HG02943 (cell line): ENCODE measurements around the gene OR2H2.

Experiments used
- ATAC-seq: cut with Tn5 transposase; IDR thresholded peaks from one replicate; pipeline ENCODE4 v1.9.1; 2021; ENCODE audit warnings: mild to moderate bottlenecking, low read depth, moderate library complexity; ENCODE audit not compliant: unreplicated experiment

Gene OR2H2

DNA sequence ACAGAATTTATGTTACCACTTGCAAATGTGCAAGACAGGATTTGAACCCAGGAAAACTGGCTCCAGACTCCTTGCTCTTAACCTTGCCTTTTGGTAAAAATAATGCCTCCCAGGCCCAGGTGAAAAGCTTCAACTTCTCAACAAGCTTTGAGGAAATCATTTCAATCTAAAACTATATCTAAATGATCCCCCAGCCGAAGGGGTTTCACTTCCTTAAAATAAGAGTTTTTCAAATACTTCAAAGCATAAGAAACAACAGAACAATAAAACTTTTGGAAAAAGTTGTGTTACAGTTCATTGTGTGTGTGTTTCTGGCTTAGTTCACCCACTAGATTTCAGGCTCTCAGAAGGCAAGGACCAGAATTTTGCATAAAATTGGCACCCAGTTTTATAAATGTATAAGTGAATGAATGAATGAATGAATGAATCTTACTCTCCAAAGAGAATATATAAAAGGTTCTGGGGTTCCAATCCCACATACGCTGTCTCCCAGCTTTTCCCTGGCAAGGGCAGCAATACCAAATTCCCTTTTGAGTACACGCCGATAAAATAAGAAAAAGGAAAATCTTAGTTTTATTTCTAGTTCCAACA is 5.4 kb downstream of the OR2H2 start:
- no peak for ATAC-seq

DNA sequence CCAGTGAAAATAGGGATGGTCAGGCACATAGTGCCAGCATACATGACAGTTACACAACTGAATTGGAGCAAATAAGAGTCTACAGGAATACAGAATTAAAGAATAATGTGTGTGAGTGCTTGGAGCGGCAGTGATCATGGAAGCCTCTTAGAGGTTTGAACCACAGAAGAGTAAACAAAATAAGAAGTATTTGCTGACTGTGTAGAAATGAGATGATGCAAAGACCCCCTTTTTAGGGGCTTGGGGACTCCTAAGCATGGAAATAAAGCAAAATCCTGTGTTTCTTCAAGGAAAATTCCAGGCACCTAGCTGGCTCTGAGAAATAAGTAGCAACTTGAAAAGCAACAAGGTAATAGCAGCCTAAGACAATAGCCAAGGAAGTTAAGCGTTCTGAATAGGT is 6.8 kb downstream of the OR2H2 start:
- ATAC-seq: no peak

DNA sequence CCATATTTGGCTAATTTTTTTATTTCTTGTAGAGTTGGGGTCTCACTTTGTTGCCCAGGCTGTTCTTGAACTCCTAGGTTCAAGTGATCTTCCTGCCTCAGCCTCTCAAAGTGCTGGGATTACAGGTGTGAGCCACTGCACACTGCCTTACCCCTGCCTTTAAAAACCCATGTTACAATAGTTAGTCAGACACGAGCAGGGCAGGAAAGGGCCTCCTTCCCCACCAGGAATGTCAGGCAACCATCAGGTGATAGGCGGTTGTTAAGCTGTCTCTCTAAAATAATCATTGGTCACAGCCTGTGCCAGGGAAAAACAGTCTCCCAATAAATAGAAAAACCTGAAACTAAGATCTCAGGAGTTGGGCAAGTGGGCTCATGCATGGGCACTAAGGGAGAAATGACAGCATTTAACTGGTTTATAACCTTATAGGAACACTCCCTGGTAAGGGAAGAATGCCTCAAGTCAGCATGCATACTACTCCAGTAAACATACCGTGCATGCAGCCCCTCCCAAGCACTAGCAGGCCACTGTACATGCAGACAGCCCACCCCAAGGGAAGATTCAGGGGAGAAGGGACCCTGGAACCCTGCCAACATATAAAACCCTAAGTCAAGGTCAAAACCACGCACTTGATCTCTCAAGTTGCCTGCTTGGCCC is 8.4 kb downstream of the OR2H2 start:
- ATAC-seq: no peak

DNA sequence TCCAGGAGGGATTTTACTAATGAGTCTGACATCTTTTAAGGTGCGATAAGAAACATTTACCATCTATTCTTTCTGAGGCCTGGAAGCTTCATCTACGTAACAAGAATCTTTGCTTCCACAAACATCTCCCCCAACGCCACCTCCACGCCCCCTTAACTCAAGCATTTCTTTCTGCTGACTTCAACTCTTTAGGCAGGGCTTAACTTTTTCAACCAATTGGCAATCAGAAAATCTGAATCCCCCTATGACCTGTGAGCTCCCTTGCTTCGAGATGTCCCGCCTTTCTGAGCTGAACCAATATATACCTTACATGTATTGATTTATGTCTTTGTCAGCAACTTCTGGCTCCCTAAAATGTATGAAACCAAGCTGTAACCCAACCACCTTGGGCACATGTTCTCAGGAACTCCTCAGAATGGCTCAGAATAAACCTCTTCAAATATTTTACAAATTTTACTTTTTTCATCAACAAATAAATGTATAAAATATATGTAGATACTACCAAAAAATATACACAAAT is 11.5 kb downstream of the OR2H2 start:
- ATAC-seq: no peak

DNA sequence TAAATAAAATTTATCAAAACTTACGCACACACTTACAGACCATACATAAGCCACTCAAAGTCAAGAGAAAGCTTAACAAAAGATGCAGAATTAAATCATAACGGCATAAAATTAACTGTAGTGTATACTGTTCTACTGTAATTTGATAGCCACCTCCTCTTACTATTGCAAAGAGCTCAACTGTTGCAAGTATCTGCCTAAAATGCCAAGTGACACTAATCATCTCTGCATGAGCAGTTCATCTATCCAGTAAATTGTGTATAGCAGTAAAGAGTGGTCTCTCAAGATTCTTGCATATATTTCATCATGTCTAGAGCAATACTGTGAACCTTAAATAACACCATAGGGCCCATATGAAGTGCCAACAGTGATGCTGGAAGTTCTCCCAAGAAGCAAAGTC is 12.3 kb downstream of the OR2H2 start:
- ATAC-seq: no peak

DNA sequence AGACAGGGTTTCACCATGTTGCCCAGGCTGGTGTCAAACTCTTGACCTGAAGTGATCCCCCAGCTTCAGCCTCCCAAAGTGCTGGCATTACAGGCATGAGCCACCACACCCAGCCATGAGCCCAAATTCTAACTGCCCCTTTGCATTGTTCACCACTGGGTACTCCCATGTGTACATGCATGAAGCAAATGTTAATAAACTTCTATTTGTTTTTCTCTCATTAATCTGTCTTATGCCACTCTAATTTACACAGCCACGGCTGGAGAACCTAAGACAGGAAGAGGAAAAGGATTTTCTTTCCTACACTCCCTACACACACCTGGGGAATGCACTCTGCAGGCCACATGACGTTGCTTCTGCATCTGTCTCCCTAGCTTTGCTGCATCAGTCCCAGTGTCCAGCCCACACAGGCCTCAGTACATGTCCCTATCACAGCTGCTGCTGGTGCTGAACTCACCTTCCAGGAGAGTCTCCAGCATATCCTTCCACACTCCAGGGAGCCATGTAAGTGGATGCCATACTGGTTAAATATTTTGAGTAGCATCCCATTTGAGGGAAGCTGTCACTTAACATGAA is 13.3 kb downstream of the OR2H2 start:
- no peak for ATAC-seq

DNA sequence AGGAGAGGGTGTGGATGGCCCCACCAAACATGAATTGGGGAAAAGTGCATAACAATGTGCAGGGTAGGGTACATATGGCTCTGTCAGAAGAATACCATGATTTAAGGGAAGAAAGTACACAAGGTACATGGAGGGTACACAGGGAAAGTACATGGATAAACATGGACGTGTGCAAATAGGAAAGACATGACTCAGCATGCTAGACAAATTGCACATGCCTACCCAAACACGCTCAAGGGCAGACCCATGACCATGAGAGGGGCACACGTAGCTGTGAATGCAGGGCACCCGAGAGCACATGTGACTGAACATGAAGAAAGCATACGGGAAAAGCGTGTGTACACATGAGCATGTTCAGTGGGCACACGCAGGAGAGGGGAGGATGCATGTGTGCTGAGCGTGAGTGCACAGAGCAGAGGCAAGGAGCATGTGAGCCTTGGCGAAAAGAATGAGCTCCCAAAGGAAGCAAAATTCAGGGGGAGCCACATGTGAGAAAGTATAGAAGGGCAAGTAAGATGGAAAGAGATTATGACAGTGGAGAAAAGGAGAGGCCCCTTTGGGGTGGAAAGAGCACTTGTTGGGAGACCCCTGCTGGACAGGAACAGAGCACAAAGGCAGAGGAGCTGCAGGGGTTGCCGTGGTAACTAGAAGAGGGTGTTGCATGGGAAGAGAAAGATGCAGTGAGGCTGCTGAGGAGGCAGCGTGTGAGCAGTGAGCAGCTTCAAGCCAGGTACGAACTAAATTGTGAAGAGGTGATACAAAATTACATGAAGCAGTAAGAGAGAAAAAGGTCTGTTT is 17.8 kb downstream of the OR2H2 start:
- ATAC-seq: no peak

DNA sequence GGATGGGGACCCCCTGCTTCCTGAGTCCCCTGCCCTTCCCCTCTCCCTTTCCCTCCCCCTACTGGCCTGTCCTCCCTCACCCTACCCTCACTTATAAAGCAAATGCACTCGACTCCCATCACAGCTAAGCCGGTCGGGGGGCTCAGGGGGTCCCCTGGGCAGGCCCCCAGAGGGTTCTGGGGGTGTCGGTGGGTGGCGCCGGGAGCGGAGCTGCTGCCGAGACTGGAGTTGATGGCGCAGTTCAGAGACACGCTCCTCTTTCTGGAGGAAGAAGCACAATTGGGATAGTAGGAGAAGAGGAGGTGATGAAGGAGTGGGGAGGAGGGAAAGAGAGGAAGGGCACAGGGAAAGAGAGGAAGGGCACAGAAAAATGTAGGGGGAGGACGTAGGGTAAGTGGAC is 18.5 kb downstream of the OR2H2 start:
- ATAC-seq: no peak

DNA sequence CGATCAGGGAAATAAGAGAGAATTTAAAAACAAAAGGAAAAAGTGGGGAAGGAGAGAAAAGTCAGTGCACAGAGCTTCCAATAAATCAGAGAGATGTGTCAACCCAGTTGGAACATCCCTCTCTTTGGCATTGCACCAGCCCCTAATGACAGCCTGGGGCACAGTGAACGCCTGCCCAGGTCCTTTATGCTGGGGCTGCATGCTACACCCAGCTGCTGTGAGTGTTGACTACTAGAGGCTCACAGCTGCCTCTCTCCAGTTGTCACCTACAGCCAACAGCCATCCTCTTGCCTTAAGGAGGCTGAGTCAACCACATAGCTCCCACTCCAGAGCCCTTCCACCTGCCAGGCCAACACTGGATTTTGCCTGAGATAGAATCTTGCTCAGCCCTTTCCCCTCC is 19.0 kb downstream of the OR2H2 start:
- ATAC-seq: no peak

DNA sequence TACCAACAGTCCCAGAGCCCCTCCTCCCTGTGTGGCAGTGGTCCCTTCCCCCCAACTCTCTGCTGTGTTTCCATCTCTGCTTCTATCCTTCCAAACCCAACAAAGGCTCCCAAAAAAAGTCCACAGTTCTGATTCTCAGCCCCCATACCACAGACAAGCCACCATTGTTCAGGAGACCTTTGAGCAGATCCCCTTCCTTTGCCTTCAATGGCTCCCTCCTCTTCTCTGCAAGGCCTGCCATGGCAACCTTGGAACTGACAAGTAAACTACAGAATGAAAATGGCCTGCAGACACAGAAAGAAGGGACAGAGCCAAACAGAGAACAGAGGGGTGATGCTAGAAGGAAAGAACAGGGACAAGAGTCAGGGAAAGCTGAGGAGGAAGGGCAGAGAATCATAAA is 23.2 kb downstream of the OR2H2 start:
- no peak for ATAC-seq

DNA sequence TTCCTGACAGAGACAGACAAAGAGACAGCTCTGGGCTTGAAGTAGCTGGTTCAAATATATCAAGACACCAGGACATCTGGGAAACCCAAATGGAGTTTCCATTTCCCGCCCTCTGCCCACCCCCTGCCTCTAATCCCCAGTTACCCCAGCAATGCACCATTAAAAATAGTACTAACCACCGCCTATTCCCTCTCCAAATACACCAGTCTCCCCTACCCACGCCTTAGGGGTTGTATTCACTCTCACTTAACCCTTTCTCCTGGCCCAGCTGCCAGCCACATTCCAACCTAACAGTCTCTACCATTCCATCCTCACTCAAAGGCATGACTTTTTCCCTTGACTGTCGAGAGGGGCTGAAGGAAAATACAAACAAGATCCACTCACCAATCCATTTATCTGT is 25.6 kb downstream of the OR2H2 start:
- ATAC-seq: no peak

DNA sequence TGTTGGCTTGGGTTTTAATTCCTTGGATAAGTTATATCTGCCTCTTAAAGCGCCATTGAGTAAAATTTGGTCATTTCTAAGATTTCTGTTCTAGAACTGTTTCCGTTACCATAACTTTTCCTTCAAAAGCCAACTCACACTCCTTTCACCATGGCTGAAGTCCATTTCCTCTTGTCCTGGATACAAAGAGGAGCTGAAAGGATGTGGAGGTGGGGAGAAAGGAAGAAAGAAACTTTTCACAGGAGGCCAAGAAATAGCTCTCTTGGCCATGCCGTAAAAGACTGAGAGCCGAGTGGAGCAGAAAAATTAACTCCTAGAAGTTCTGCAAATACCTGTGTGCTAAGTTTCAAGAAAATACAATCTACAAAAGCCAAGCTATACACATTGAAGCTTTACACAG is 26.5 kb downstream of the OR2H2 start:
- ATAC-seq: no peak

DNA sequence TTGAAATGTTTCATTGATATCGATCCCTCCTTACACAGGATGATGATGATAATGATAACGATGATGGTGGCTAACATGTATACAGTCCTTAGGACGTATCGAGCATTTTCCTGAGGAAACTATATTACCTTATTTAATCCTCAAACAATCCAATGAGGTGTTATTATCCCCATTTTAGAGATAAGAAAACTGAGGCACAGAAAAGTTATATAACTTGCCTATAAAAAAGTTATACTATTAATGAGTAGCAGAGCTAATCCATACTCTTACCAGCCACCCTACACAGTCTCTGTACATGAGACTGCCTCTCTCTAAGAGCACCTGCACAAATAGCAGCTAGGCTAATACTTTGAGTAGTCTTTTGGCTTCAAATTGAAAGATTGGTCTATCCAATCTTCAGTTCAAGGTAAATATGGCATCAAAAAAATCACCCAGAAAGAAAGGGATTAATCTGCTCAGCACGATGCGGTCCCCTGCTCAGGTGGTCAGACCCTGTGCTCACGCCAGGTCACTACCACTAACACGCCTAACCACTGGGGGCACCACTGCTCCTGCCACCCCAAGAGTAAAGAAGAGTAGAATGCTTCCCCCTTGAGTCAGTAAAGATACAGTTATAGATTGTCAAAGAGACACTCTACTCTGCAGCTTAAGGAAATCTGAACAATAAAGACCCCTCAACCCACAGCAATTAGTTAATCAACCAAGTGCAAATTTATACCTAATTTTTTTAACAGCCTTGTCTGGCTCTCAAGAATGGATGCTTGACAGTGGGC is 33.0 kb downstream of the OR2H2 start:
- ATAC-seq: no peak

DNA sequence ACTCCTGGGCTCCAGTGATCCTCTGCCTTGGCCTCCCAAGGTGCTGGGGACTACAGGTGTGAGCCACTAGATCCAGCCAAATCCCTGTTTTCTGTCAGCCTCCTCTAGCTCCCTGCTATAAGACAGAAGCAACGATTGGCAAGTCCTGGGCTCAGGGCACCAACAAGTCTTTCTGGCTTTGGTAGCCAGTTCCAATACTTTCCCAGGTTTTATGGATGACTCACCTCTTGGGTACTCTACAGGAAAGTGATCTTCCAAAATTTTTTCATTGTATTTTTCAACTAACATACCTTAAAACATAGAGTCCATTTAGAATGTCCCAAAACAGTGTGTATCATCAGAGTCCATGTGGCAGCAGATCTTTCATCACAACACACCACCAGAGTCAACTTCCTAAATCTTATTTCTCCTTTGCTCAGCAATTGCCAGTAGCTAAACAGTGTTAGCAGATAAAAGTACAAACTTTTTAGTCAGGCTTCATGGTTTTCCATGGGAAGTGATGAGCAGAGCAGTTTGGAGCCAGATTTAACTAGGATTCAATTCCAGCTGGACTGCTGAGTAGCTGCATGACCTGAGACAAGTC is 34.7 kb downstream of the OR2H2 start:
- no peak for ATAC-seq

DNA sequence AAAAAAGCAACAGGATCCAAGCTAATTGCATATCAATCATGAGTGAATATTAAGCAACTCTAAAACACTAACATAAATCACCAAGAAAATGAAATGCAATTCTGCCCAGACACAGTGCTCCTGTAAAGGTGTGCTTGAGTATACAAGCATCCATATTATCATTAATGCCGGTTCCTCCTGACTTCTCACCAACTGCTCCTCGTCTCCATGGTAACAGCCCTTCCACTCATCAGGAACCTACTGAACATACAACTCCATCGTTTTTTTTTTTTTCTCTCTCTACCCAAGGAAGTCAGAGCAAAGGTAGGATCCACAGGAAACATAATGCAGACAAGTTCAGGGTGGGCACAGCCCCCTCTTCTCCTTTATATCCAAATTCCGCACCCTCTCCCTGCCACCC is 35.7 kb downstream of the OR2H2 start:
- ATAC-seq: no peak

DNA sequence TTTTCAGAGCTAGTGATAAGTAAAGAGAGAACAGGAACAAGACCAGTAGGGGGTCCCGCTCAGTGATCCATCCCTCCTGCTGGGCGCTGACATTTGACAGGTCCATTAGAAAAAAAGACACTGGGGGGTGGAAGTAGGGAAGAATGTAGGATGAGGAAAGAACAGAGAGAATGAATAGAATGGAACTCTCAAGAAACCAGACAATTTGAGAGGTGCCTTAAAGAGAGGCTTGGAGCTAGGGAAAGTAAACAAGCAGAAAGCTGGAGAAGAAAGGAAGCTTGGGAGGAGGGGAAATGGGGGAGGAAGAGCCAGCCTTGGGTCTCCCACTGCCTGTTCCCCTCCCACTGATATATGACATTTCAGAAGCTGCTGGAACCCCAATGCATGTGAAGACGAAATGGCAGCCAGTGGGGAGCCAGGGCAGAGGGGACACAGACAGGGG is 39.6 kb downstream of the OR2H2 start:
- no peak for ATAC-seq

DNA sequence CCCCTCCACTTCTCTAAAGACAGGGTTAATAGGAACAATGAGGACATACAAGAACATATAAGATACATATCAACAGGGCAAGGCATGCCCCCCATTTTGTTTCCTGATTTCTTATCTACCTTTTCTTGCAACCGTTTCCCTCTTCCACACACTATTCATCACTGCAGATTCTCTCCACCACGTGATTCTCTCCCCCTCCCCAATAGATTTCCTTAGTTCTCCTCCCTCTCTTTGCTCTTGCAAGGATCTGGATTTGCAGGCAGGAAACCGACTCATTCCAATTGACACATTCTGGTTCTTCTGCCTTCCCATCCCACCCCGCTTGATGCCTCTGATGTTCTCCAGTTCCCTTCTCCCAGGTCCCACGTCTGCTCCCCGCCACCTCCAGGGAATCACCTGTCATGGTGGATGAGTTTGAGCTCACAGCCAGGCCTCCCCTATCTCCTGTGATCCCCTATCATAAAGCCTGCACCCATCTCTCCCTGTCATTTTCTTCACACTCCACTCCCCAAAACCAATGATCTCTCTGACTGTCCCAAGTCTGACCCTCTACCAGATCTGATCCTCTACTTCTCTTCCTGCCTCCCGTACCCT is 40.5 kb downstream of the OR2H2 start:
- no peak for ATAC-seq

DNA sequence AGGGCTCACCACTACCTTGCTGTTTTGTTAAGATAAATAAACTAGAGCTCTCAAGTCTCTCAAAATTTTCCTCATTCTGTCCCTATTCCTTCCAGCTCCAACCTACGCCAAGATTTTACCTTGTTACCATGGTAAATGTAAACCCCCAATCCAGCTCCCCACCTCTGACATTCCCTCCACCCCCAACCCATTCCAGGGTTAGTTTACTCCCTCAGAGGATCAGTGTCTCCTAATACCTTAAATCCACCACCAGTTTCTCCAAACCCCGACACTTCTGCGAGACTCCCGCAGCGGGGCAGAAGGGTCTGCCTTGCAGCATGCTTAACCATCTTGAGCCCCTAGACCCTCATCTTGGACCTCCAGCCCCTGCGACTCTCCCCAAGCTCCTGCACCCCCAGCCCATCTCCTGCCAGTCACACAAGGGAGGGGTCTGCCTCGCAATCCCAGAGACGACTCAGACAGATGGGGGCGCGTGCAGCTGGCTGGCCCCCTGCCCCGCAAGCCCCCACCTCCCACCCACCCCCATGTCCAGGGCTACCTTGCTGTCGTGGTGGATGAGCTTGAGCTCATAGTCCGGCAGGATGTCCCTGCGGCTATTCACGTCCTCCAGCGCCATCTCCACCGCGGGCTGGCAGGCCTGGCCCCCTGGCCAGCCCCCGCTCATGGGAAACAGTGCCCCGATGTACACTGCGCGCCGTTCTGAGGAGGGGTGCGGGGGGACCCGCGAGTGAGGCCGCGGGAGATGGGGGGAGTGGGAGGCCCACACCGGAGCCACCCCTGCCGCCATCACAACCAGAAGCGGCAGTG is 42.2 kb downstream of the OR2H2 start:
- ATAC-seq: no peak
